Osteocyte (in vitro differentiated cells): ENCODE measurements around the gene TM4SF1. TPM values are rescaled to one million over a fixed set of nuclear protein-coding genes. Genes with fewer than 3 reads are reported as not detected.

Experiments used
- DNase-seq: peaks from one replicate; pipeline ENCODE4 v3.0.0; 2021; ENCODE audit warnings: mixed read lengths; ENCODE audit not compliant: unreplicated experiment; ENCODE audit errors: extremely low spot score
- H3K27ac Mint-ChIP-seq: one replicate; pipeline ENCODE4 v1.8.0; 2021; ENCODE audit warnings: mild to moderate bottlenecking, mixed read lengths; ENCODE audit not compliant: unreplicated experiment
- H3K27me3 Mint-ChIP-seq: one replicate; pipeline ENCODE4 v1.8.0; 2021; ENCODE audit warnings: mixed read lengths; ENCODE audit not compliant: unreplicated experiment
- H3K36me3 Mint-ChIP-seq: one replicate; pipeline ENCODE4 v1.8.0; 2021; ENCODE audit warnings: mixed read lengths; ENCODE audit not compliant: unreplicated experiment
- H3K4me1 Mint-ChIP-seq: one replicate; pipeline ENCODE4 v1.8.0; 2021; ENCODE audit warnings: mixed read lengths; ENCODE audit not compliant: unreplicated experiment
- H3K4me3 Mint-ChIP-seq: one replicate; pipeline ENCODE4 v1.8.0; 2021; ENCODE audit warnings: mild to moderate bottlenecking, moderate library complexity, mixed read lengths; ENCODE audit not compliant: unreplicated experiment
- H3K9me3 Mint-ChIP-seq: one replicate; pipeline ENCODE4 v1.8.0; 2021; ENCODE audit warnings: mixed read lengths; ENCODE audit not compliant: unreplicated experiment
- total RNA-seq: library from RNA; stranded (reverse); gene quantifications from 2 replicates; pipeline ENCODE4 v1.2.1, GENCODE V29; 2021
- TF ChIP-seq, protein P1 (sequence below): fragments of 200-600 bp; sonication (generic); IDR thresholded peaks from 2 replicates; pipeline ENCODE4 v1.5.0; 2021; ENCODE audit warnings: antibody characterized with exemption, mild to moderate bottlenecking, moderate library complexity

TM4SF1 gene
- total RNA-seq, 1 donor from 2014 or later: 120 TPM

DNA sequence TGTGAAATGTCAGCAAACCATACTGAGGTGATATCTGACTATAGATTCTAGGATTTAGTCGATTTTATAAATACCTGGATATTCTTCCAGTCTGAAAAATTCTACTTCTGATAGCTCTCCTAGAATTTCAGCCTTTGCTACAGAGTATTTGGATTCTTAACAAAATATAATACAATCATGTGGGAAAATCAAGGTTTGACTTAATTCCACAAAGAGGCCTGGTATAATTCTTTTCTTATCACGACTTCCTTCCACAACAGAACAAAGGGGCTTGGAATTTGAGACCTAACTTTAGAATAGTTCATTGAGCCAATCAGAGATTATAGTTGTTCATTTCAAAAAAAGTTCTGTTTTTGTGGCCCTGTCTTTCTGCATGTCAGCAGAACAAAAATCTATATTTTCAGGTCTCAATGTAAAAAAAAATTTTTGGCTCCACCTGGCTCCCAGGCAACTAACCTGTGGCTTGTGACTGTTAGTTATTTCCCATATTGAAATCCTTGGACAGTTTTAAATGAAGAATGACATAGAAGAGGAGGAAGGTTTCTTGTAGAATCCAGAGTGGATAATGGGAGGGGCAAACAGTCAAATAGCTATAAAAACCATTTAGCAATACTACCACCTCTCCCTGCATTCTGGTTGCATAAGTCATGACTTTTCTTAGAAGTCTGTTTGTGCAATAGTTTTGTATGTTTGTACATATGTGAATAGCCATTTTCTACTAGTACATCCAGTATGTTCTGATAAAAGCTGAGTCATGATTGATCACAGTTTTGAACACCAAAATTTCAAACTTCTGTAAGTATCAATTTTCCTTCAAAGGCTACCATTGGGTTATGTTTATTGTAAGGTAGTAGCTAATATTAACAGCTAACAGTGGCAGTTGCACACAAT, 4.0 kb downstream of the TM4SF1 start:
- Mint-ChIP-seq H3K4me3 (no peak overlapping the region), H3K36me3 (peaks cover 32% of the 10 kb centered on the region), H3K27ac (peak overlapping the region; percentile 19), H3K9me3 (no peaks in the 10 kb centered on the region), H3K27me3 (no peaks in the 10 kb centered on the region), H3K4me1 (peaks cover 73% of the 10 kb centered on the region)
- TF ChIP-seq, protein P1, sequence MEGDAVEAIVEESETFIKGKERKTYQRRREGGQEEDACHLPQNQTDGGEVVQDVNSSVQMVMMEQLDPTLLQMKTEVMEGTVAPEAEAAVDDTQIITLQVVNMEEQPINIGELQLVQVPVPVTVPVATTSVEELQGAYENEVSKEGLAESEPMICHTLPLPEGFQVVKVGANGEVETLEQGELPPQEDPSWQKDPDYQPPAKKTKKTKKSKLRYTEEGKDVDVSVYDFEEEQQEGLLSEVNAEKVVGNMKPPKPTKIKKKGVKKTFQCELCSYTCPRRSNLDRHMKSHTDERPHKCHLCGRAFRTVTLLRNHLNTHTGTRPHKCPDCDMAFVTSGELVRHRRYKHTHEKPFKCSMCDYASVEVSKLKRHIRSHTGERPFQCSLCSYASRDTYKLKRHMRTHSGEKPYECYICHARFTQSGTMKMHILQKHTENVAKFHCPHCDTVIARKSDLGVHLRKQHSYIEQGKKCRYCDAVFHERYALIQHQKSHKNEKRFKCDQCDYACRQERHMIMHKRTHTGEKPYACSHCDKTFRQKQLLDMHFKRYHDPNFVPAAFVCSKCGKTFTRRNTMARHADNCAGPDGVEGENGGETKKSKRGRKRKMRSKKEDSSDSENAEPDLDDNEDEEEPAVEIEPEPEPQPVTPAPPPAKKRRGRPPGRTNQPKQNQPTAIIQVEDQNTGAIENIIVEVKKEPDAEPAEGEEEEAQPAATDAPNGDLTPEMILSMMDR: no peak
- no peak for DNase-seq

DNA sequence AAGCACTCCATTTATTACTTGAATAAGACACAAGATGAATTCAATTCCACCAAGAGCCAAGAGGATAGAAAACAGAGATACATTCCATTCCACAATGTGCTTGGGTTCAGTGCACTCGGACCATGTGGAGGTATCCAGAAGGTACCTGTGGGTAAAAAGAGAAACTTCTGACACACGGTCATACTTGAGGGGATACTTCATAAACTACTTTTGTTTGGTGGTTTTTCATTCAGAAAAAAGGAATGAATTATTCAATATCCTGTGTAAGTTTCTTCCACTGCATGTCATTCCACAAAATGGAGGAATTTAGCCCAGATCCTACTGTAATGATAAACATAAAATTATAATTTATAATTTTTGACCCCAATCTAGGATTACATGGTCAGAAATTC, 5.7 kb downstream of the TM4SF1 start:
- no peak for DNase-seq
- Mint-ChIP-seq H3K27ac (peak overlapping the region; percentile 47), H3K4me3 (no peak overlapping the region), H3K9me3 (no peaks in the 10 kb centered on the region), H3K36me3 (peaks cover 32% of the 10 kb centered on the region), H3K4me1 (peaks cover 65% of the 10 kb centered on the region), H3K27me3 (no peaks in the 10 kb centered on the region)
- TF ChIP-seq, protein P1: no peak

DNA sequence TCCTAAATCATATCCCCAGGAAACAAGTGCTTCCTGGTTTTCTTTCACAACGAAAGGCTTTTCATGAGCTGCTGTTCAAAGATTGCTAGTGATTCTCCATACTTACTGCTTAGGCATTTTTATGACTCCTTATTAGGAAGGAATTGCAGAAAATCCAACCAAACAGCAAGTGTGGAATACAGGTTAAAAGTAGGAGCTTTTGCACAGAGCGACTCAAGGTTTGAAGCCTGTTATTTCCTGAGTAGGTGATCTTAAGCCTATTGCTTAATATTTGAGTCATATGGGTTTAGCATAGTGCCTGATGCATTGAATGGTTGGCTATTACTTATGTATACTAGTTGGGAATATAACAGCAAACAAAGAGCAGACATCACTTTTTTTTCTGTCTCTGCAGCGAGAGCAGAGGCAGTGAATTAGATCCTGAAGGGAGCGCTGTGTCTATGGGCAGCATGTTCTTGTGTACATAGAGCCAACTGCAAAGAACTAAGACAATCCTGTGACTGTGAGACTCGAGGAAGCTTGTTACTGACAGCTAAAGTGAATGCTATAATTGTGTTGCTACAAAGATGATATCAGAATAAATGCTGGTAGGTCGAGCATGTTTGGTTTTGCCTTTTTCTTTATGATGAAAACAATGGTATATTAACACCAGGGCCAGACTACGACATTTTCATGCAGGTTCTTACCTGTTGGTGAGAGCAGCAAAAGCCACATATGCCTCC, 6.3 kb downstream of the TM4SF1 start:
- peaks cover 32% of the 10 kb centered on the region for H3K36me3 Mint-ChIP-seq
- H3K9me3 Mint-ChIP-seq: no peaks in the 10 kb centered on the region
- no peak for DNase-seq
- peak overlapping the region; percentile 47 for H3K27ac Mint-ChIP-seq
- H3K4me3 Mint-ChIP-seq: no peak overlapping the region
- H3K27me3 Mint-ChIP-seq: no peaks in the 10 kb centered on the region
- TF ChIP-seq, protein P1: no peak
- H3K4me1 Mint-ChIP-seq: peaks cover 62% of the 10 kb centered on the region

DNA sequence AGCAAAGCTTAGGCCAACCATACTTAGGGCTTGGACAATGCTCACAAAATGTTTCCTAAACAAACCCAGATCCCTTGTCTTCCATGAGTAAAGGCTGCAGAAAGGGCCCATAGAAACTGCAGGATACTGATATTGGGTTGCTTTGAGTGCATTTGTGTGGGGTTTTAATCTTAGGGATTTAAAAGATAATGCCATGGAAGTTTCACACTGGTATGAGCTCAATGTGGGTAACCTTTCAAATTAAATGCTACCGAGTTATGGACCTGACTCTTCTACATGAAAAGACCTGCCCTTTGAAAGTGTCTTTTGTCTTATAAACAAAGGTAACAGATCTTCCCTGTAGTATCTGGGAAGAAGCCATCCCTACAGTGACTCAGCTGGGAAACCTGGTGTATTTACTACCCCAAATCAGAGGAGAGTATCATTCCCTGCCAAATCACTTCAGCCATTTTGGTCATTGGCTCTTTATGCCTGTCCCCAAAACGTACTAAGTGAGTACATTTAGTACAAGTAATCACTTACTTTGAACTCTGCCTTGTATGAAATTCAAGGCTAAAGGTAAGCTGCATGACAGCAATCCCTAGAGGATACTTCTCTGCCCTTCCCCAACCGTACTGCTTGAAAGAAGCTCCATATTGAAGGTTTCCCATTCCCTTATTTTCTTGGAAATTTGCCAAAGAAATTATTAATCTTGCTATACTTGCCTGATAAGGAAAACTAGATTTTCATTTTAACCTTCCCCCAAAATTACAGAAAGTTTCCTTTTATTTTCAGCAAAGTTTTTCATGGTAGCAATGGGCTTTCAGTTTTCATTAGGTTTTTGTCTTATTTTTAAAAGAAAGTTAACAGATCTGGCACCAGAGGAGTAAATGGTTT, 7.2 kb downstream of the TM4SF1 start:
- no peak for DNase-seq
- TF ChIP-seq, protein P1: no peak
- H3K4me1 Mint-ChIP-seq: peaks cover 52% of the 10 kb centered on the region
- H3K9me3 Mint-ChIP-seq: no peaks in the 10 kb centered on the region
- H3K27me3 Mint-ChIP-seq: no peaks in the 10 kb centered on the region
- peaks cover 32% of the 10 kb centered on the region for H3K36me3 Mint-ChIP-seq
- H3K4me3 Mint-ChIP-seq: no peak overlapping the region
- peak overlapping the region; percentile 47 for H3K27ac Mint-ChIP-seq
